Mesenteric fat pad (tissue), 1 donor: ENCODE data around the gene GABRR2. TPM values are rescaled to one million over a fixed set of nuclear protein-coding genes. Genes with fewer than 3 reads are reported as not detected.

ENCODE experiments used
- DNase-seq: peaks from one replicate; pipeline ENCODE4 v3.0.0-alpha.2; 2020; ENCODE audit warnings: low spot score
- total RNA-seq: library from RNA; stranded (reverse); fragmentation: NEBNext Ultra II Directional; extraction: Animal tissue kit (Norgen Biotek cat#: 25700); gene quantifications from one replicate; pipeline ENCODE4 v1.2.1, GENCODE V29; 2021
- donor health status: DM: yes; HTN: yes; CAD: no.

GABRR2 gene
- total RNA-seq, 1 donor from 2014 or later = 2.2 TPM

- no peak for DNase-seq
Observed at GRCh38 chr6:89291256-89291819, 23.8 kb downstream of the GABRR2 start.

DNA sequence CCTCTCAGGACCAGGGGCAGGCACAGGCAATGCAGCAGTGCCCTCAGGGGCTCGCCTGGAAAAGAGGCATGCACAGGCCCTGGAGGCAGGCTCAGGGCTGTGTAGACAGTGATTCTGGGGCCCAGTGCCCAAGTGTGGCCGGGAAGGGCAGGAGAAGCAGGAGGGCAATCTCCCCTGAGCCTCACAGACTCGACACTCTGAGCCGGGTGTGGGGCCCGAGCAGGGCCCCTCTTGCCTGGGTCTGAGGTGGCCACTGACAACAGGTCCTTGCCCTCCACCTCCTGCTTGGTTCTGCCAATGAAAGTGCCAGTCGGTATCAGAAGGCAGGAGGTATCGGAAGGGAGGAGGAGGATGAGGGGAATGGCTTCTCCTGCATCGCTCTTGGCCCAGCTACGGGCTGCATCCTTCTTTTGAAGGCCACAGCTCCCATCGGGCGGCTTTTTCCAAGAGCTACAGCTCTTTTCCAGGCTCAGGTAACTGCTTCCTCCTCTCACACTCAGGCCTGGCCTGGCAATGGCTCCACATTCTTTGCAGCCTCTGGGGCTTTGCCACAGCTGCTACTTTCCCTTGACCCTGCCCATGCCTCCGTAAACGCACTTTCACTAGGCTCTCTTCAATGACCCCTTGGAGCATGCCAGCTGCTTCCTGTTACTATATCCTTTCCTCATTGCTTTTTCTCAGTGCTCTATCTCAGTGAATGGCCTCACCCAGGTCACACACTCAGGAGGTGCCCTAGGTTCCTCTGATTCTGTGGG lies 24.5 kb downstream of the GABRR2 start:
- DNase-seq = peak; percentile 73

GRCh38 chr6:89289710-89290109 lies 25.4 kb downstream of the GABRR2 start:
- no peak for DNase-seq

DNA sequence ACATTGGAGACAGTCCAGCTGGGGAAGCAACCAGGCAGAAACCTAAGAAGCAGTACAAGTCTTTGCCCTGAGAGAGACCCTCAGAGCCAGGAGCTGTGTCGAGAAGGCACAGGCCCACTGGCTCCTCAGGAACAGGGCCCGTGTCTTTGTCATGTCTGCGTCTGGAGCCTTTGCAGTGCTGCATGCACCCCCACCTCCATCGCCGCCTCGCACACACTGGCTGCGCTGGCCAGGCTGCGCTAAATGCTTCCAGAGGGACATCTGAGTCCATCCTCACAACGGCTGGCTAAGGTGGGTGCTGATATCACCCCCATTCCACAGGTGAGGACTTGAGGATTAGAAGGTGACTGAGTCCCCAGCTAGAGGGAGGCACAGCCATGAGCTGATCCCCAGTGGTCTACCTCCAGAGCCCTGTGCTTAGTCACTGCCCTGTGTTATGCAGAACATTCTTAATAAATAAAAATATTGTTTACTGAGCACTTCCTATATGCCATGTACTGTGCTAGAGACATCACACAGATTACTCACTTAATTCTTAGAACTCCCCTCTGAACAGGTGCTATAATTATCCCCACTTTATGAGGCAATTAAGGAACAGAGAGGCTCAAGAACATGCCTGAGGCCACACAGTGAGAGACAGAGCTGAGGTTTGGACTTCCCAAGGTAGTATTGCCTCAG lies 27.6 kb downstream of the GABRR2 start:
- peak; percentile 69 for DNase-seq

GRCh38 chr6:89286516-89286915 lies 28.6 kb downstream of the GABRR2 start:
- DNase-seq = peak; percentile 75

- peak; percentile 64 for DNase-seq
Observed at GRCh38 chr6:89284963-89285735, 29.9 kb downstream of the GABRR2 start.

DNA sequence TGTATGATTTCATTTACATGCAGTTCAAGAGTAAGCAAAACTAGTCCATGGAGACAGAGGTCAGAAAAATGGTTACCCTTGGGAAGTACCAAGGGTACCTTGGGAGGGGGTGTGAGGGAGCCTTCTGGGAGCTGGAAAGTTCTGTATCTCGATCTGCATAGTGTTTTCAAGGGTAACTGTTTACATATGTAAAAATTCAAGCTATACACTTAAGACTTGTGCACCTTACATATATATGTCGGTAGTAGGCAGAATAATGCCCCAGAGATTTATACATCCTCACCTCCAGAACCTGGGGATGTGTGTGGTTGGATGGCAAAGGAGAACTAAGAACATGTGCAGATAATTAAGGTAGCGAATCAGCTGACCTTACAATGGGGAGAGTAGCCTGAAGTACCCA lies 31.0 kb downstream of the GABRR2 start:
- DNase-seq = no peak

DNA sequence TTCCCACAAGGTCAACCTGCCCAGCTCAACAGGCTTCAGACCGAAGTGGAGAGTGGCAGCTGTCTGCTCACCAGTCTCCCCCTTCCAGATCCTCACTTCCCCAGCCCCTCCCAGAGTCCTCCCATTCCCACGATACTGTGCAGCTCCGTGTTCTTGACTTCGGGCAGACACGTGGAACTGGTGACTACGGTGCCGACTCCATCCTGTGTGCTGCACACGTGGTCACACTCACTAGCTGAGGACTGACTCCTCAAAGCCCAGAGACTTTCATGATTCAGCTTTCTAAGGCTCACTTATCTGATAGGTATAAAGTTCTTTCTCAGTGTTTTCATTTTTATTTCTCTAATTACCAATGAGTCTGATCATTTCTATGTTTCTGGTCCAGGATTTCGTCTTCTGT lies 32.4 kb downstream of the GABRR2 start:
- no peak for DNase-seq

- DNase-seq = peak; percentile 71
Observed at GRCh38 chr6:89281779-89282246, 33.3 kb downstream of the GABRR2 start.

DNA sequence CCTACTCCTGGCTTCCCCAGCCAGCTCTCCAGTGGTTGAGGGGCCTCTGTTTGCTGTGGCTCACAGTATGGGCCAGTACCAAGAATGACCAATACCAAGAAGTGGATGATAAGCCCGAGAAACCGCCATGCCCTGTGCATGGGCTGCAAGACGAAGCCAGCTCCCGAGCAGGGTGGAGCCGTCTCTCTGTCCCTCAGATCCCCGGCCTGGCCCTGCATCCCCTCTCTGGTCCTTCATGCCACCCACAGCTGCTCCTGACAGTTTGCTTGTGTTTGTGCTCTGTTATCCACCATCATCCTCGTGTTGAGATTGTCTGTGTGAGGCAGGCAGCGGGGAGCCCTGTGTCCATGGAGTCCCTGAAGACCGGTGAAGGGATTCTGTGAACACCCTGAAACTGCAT lies 36.1 kb downstream of the GABRR2 start:
- DNase-seq = peak; percentile 71

DNA sequence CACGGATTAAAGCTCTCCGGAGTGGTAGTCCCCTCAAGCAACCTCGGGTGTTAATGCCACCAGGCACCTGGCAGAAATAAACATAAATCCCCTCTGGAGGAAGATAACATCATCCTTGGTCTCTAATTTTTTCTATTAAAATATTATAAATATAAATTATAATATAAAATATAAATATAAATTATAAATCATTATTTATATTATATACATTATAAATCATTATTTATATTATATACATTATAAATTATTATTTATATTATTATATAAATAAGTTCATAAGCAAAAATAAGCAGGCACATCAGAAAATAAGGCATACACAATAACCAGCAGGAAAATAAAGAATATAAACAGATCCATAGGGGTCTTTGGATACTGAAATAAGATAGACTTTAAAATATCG lies 39.2 kb downstream of the GABRR2 start:
- no peak for DNase-seq

- DNase-seq = peak; percentile 11
Observed at GRCh38 chr6:89273816-89274215, 41.3 kb downstream of the GABRR2 start.

DNA sequence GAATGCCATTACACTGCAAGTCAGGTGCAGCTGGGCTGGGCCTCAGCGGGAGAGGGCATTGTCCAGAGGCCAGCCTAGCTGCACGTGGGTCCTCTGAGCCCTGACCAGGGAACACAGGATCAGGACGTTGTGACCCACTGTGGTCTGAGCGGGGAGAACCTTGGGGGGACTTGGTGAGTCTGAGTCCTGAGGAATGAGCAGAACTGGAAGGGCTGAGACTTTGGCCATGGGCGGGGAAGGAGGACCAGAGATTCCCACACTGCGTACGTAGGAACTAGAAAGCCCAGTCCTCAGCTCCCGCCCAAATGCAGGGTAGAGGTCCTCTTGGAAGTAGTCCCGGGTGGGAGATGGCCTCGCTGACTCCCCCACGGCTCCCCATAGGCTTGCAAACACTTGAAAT lies 42.5 kb downstream of the GABRR2 start:
- peak; percentile 55 for DNase-seq

GRCh38 chr6:89270951-89271721 lies 44.0 kb downstream of the GABRR2 start:
- peak; percentile 74 for DNase-seq

DNA sequence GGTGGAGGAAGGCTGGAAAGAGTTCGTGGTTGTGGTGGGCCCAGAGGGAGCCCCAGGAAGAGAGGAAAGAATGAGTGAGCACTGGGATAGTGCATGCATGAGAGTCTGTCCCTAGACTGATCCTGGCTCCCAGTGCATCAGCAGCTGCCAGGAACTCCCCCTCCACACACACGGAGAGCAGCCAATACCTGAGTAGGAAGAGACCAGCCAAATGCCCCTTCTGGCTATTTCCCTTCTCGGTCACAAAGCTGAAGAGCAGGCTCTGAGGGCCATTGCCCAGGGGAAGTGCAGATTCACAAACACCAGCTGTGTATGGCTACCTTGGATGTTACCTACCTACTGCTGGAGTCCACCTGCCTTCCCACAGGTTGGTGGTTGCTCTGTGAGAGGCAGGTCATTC lies 45.1 kb downstream of the GABRR2 start:
- no peak for DNase-seq

- DNase-seq = no peak
Observed at GRCh38 chr6:89269252-89269651, 45.8 kb downstream of the GABRR2 start.

DNA sequence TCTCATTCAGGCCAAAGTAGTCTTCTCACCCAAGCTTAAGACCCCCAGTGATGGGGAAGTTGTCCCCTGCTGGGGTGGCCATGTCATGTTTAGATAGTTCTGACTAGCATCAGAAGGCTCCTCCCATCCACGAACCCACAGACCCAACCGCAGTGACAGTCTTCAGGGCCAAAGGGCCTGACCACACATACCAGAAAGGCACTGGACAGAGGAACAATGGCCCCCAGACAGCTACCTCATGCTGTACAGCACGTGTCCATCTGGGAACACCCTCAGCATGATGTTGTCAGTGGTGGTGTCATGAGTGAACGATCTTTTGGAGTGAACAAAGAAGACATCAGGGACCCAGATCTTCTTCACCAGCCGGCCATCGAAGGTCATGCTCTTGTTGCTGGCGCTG lies 46.3 kb downstream of the GABRR2 start:
- no peak for DNase-seq

DNA sequence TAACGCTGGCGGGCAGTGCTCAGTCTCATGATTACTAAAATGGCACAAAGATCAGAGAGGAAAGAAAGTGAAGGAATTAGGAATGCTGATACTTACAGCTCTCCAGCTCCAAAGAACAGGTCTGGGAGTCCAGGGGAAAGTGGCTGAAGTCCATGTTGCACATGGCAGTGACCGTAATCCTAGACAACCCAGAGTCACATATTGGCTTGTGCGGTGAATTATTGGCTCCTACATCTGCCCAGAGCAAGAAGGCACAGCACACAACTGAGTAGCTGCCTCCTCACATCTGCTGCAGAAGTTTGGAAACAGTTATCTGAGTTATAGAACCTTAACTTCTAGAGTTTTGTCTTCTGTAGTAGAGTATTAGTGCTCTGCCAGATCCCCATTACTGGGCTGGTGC lies 47.2 kb downstream of the GABRR2 start:
- DNase-seq = no peak

DNA sequence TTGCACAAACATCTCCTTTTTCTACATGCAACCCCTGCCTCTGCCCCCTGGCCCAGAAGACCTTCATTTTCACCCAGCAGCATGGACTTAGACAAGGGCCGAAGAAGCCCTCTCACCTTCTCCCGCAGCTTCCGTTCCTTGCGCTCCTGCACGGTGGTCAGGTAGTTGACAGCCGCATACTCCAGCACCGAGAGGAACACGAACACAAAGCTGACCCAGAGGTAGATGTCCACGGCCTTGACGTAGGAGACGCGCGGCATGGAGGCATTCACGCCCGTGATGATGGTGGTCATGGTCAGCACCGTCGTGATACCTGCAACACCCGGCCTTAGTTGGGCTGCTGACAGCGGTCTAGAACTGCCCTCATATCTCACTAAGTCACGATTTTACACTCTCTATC lies 50.8 kb downstream of the GABRR2 start:
- no peak for DNase-seq

DNA sequence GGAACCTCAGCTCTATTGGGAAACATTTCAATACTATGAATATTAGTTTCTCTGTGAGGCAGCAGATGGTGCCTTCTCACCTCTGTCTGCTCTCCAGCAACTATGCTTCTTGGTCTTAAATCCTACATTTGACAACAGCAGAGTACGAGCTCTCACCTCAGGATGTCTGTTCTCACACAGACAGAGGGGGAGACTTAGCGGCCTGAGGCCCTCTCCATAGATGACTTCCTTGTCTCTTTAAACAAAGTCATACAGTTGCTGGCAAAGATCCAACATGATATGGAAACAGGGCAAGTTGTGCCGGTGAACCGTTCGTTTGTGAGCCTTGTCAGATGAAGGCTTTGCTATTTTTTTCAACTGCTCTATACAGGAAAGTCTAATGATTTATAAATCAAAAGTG lies 54.3 kb downstream of the GABRR2 start:
- no peak for DNase-seq

DNA sequence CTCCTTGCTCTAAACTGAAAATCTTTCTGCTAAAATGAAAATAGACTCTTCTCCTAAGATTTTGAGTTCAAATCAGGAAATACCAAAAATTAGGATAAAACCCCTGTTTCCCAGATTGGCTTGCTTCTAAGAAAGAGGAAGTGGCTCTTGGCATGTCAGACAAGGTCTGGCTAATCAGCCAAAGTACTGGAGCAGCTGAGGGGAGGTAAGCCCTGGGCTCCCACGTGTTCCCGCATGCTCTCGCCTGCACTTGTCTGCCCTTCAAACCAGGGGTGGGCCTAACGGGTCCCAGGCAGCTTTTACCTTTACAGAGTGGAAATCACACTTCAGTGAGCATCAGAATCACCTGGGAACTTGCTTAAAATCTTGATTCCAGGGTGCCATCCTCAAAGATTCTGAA lies 54.8 kb downstream of the GABRR2 start:
- DNase-seq = no peak
